Endothelial cell of umbilical vein (primary cell): ENCODE measurements around the gene RAD54L. TPM values are rescaled to one million over a fixed set of nuclear protein-coding genes. Genes with fewer than 3 reads are reported as not detected.

Experiments used
- BruUV-seq: library from RNA; stranded (reverse); fragments of 400-500 nt; replicated peaks from 2 replicates; lab custom pipeline; 2021; lab: Mats Ljungman, UMichigan
- CTCF ChIA-PET: fragments of 300-600, 350-600 bp; sonication (Branson Sonifier 250); formaldehyde crosslinking; loops from one replicate; lab custom pipeline; 2021; ENCODE audit warnings: antibody characterized with exemption, inconsistent platforms; lab: Charles Lee
- POLR2A ChIA-PET: fragments of 300-600, 350-600 bp; sonication (Branson Sonifier 250); formaldehyde crosslinking; loops from one replicate; lab custom pipeline; 2021; ENCODE audit warnings: antibody characterized with exemption, inconsistent platforms; lab: Charles Lee
- DNase-seq: peaks from one replicate; pipeline ENCODE4 v3.0.0-alpha.2; 2011; ENCODE audit warnings: low read depth, low spot score
- FAIRE-seq: peaks from 2 replicates; lab custom pipeline; 2011; peaks lifted over from hg19 to GRCh38; lab: Jason Lieb, UNC
- H2AFZ ChIP-seq: 2 replicates; pipeline ENCODE4 v1.6.0; 2012; ENCODE audit warnings: low read depth, low read length, control low read depth, inconsistent platforms
- H3K27ac ChIP-seq: 2 replicates; pipeline ENCODE4 v1.5.1; 2011; ENCODE audit warnings: low read depth, mild to moderate bottlenecking, control low read depth, low read length, moderate library complexity; ENCODE audit not compliant: insufficient read depth
- H3K27me3 ChIP-seq, 2 experiments: 2 replicates each; pipeline versions ENCODE4 v1.6.0 to v1.6.1; 2011; ENCODE audit warnings: low read length in 2 of 2, mixed read lengths in 1 of 2; ENCODE audit not compliant: control insufficient read depth in 2 of 2, insufficient read depth in 2 of 2
- H3K36me3 ChIP-seq, 2 experiments: 2 replicates in 1 of 2; 3 replicates in 1 of 2; pipeline ENCODE4 v1.5.1; 2011; ENCODE audit warnings: low read length in 2 of 2, mild to moderate bottlenecking in 1 of 2, moderate library complexity in 1 of 2; ENCODE audit not compliant: control insufficient read depth in 2 of 2, insufficient read depth in 2 of 2; ENCODE audit errors: extremely low read depth in 1 of 2
- H3K4me1 ChIP-seq: 3 replicates; pipeline ENCODE4 v1.5.1; 2011; ENCODE audit warnings: mild to moderate bottlenecking, low read length; ENCODE audit not compliant: control insufficient read depth, insufficient read depth; ENCODE audit errors: extremely low read depth
- H3K4me2 ChIP-seq: 2 replicates; pipeline ENCODE4 v1.6.1; 2011; ENCODE audit warnings: low read length, control low read depth, mixed read lengths; ENCODE audit not compliant: insufficient read depth
- H3K4me3 ChIP-seq, 3 experiments: fragments of 200-600 bp in 1 of 3; sonication (generic), shearing (Covaris generic) in 1 of 3; replicated peaks in 1 of 3; 2 replicates each; pipeline ENCODE4 v1.5.1; 2011 to 2016; ENCODE audit warnings: control low read depth in 3 of 3, low read length in 3 of 3, mild to moderate bottlenecking in 2 of 3, inconsistent platforms in 1 of 3, low read depth in 1 of 3, moderate library complexity in 1 of 3; ENCODE audit not compliant: insufficient read depth in 1 of 3
- H3K79me2 ChIP-seq: 2 replicates; pipeline ENCODE4 v1.6.0; 2012; ENCODE audit warnings: low read length, inconsistent platforms; ENCODE audit not compliant: control insufficient read depth, insufficient read depth
- H3K9ac ChIP-seq: replicated peaks from 2 replicates; pipeline ENCODE3; 2011; ENCODE audit warnings: low read length, control low read depth; ENCODE audit not compliant: insufficient read depth; ENCODE audit errors: extremely low read depth
- H3K9me1 ChIP-seq: replicated peaks from 3 replicates; pipeline ENCODE4 v1.6.0; 2011; ENCODE audit warnings: mild to moderate bottlenecking, low read length; ENCODE audit not compliant: control insufficient read depth, insufficient read depth; ENCODE audit errors: extremely low read depth
- H3K9me3 ChIP-seq: replicated peaks from 2 replicates; pipeline ENCODE4 v1.5.1; 2012; ENCODE audit warnings: low read length, inconsistent platforms; ENCODE audit not compliant: control insufficient read depth, insufficient read depth
- H4K20me1 ChIP-seq: replicated peaks from 2 replicates; pipeline ENCODE3; 2011; ENCODE audit warnings: mild to moderate bottlenecking, low read length; ENCODE audit not compliant: control insufficient read depth, insufficient read depth; ENCODE audit errors: extremely low read depth
- EZH2 ChIP-seq: IDR thresholded peaks from 2 replicates; pipeline ENCODE4 v1.6.1; 2012; ENCODE audit warnings: borderline replicate concordance, low read depth, mild to moderate bottlenecking, moderate library complexity, low read length, inconsistent platforms; ENCODE audit not compliant: severe bottlenecking
- FOS ChIP-seq: IDR thresholded peaks from 2 replicates; pipeline ENCODE4 v1.6.1; 2011; ENCODE audit warnings: mild to moderate bottlenecking, low read length, moderate library complexity, borderline replicate concordance; ENCODE audit not compliant: insufficient read depth
- GATA2 ChIP-seq: IDR thresholded peaks from 2 replicates; pipeline ENCODE4 v1.7.0; 2011; ENCODE audit warnings: low read depth, mild to moderate bottlenecking, moderate library complexity, mixed read lengths, low read length; ENCODE audit not compliant: insufficient read length, insufficient read depth
- JUN ChIP-seq: IDR thresholded peaks from 2 replicates; pipeline ENCODE4 v1.6.1; 2011; ENCODE audit warnings: borderline replicate concordance, low read depth; ENCODE audit not compliant: insufficient read length, insufficient read depth
- MYC ChIP-seq: IDR thresholded peaks from one replicate; pipeline ENCODE4 v1.6.1; 2011; ENCODE audit warnings: mild to moderate bottlenecking, low read depth, low read length
- POLR2AphosphoS5 ChIP-seq: IDR thresholded peaks from 2 replicates; pipeline ENCODE4 v1.6.1; 2012; ENCODE audit warnings: low read depth, mild to moderate bottlenecking, control low read depth, low read length, moderate library complexity; ENCODE audit not compliant: insufficient read depth
- dilution Hi-C: fragments of 300-500 bp; cut with MboI; formaldehyde crosslinking; loops from one replicate; pipeline ENCODE4 v1.15.0; 2019; ENCODE audit warnings: low sequenced_read_pairs; ENCODE audit not compliant: extremely low pct_ligation_motif_present
- intact Hi-C: fragments of 100-400 bp; cut with micrococcal nuclease; formaldehyde crosslinking; loops from one replicate; pipeline ENCODE4 v1.10.0; 2022
- polyA plus RNA-seq, 4 experiments: library from polyadenylated mRNA; depleted of rRNA in 3 of 4; stranded (reverse) in 3 of 4; unstranded in 1 of 4; fragments of >200 nt; gene quantifications; 2 replicates each; pipeline versions ENCODE4 v1.2.1 to v1.2.3, GENCODE V29; 2011 to 2012; ENCODE audit warnings: missing spikeins in 1 of 4
- total RNA-seq: library from RNA; stranded (reverse); gene quantifications from 2 replicates; pipeline ENCODE4 v1.2.3, GENCODE V29; 2021
- TF ChIP-seq, protein P1 (sequence below): IDR thresholded peaks from 2 replicates; pipeline ENCODE4 v1.6.1; 2011; ENCODE audit not compliant: insufficient read depth, insufficient read length
- TF ChIP-seq, protein P2 (sequence below), 2 donors: IDR thresholded peaks; 1 replicate in 1 of 2; 2 replicates in 1 of 2; pipeline ENCODE4 v1.5.1; 2011; ENCODE audit warnings: low read length in 2 of 2, mild to moderate bottlenecking in 2 of 2, moderate library complexity in 2 of 2, control low read depth in 1 of 2, inconsistent platforms in 1 of 2, low read depth in 1 of 2; ENCODE audit not compliant: insufficient read depth in 1 of 2; ENCODE audit errors: extremely low read depth in 1 of 2

Gene RAD54L
- total and polyA plus RNA-seq, 2 donors (not counting 3 experiments of a cell fraction or from before 2014, with no cell fraction given) = 10.5 to 18.9 TPM

DNA sequence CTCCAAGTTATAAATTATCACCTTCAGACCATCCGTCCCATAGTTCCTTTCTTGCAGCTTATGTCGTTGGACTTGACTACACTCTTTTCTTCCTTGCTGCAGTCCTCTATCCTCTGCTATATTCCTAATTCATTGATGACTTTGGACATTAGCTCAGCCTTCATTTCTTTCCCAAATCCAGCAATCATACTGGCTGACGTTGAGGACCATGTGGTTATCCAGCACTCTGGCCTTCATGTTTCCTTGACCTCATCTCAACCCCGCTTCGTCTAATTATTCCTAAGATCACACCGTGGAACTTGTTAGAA is 27.4 kb downstream of the RAD54L start:
- intact Hi-C loops = no loop called here
- Histone ChIP-seq H3K9me1 (no peaks in the 10 kb centered on the region), H3K79me2 (no peaks in the 10 kb centered on the region), H3K4me1 (no peaks in the 10 kb centered on the region), H3K4me2 (no peak overlapping the region), H3K9me3 (no peaks in the 10 kb centered on the region), H4K20me1 (no peaks in the 10 kb centered on the region), H3K36me3 (peaks cover 8 to 11% of the 10 kb centered on the region in 2 experiments), H3K27ac (no peak overlapping the region), H3K9ac (no peak overlapping the region), H3K27me3 (no peaks in the 10 kb centered on the region), H3K4me3 (no peak overlapping the region), H2AFZ (no peak overlapping the region)
- BruUV-seq = no TSS peak
- ChIA-PET CTCF (no interaction called here), POLR2A (no interaction called here)
- FAIRE-seq (no peak), DNase-seq (no peak)
- dilution Hi-C loops = no loop called here
- TF ChIP-seq JUN (no peak), EZH2 (no peak), FOS (no peak), POLR2AphosphoS5 (no peak)
- TF ChIP-seq, protein P1, sequence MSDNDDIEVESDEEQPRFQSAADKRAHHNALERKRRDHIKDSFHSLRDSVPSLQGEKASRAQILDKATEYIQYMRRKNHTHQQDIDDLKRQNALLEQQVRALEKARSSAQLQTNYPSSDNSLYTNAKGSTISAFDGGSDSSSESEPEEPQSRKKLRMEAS = no peak

DNA sequence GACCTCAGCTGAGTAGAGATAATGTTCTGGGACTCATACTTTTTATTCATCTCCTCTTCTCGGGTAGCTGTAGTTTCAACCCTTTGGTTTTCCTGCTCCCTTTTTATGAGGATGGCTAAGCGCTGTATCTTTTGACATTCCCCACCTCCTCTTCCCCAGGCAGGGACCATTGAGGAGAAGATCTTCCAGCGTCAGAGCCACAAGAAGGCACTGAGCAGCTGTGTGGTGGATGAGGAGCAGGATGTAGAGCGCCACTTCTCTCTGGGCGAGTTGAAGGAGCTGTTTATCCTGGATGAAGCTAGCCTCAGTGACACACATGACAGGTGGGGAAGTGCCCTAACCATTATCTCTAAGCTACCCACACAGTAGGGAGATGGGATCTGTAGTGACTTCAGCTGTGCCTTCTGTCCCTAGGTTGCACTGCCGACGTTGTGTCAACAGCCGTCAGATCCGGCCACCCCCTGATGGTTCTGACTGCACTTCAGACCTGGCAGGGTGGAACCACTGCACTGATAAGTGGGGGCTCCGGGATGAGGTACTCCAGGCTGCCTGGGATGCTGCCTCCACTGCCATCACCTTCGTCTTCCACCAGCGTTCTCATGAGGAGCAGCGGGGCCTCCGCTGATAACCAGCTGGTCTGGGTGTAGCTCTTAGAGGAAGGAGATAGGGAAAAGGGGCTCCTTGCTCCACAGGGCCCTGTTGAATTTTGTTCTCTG is 30.3 kb downstream of the RAD54L start:
- H3K36me3 ChIP-seq = peaks cover 8 to 15% of the 10 kb centered on the region in 2 experiments
- no peak overlapping the region for H2AFZ ChIP-seq
- no peak for DNase-seq
- BruUV-seq = no TSS peak
- TF ChIP-seq FOS (no peak), GATA2 (no peak), EZH2 (no peak), MYC (no peak), POLR2AphosphoS5 (no peak), JUN (no peak)
- TF ChIP-seq, protein P2, sequence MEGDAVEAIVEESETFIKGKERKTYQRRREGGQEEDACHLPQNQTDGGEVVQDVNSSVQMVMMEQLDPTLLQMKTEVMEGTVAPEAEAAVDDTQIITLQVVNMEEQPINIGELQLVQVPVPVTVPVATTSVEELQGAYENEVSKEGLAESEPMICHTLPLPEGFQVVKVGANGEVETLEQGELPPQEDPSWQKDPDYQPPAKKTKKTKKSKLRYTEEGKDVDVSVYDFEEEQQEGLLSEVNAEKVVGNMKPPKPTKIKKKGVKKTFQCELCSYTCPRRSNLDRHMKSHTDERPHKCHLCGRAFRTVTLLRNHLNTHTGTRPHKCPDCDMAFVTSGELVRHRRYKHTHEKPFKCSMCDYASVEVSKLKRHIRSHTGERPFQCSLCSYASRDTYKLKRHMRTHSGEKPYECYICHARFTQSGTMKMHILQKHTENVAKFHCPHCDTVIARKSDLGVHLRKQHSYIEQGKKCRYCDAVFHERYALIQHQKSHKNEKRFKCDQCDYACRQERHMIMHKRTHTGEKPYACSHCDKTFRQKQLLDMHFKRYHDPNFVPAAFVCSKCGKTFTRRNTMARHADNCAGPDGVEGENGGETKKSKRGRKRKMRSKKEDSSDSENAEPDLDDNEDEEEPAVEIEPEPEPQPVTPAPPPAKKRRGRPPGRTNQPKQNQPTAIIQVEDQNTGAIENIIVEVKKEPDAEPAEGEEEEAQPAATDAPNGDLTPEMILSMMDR (IDR thresholded peaks at IDR 0.05; ENCODE audit: extremely low read depth in 1 of 2, insufficient read depth in 1 of 2, low read depth in 1 of 2, low read length in 2 of 2) = no peak
- TF ChIP-seq, protein P1 = no peak
- intact Hi-C loops = no loop called here
- no peaks in the 10 kb centered on the region for H3K9me3 ChIP-seq
- no peaks in the 10 kb centered on the region for H4K20me1 ChIP-seq
- no peaks in the 10 kb centered on the region for H3K4me1 ChIP-seq
- no peak overlapping the region for H3K4me3 ChIP-seq
- dilution Hi-C loops = no loop called here
- ChIA-PET POLR2A (no interaction called here), CTCF (interaction anchor here (1.3 kb wide), 1 partner anchor 70 kb away, joined by 3 read pairs; no protein-coding TSS in a partner anchor)
- no peaks in the 10 kb centered on the region for H3K27me3 ChIP-seq
- no peaks in the 10 kb centered on the region for H3K79me2 ChIP-seq
- H3K9ac ChIP-seq = no peak overlapping the region
- H3K27ac ChIP-seq = no peak overlapping the region
- H3K9me1 ChIP-seq = no peaks in the 10 kb centered on the region
- FAIRE-seq = no peak
- H3K4me2 ChIP-seq = no peak overlapping the region
